ENCODE results near the gene MAP6D1.
A peak's percentile ranks its signal among the peaks of the same experiment; 100 is the strongest.

Gene MAP6D1

DNA sequence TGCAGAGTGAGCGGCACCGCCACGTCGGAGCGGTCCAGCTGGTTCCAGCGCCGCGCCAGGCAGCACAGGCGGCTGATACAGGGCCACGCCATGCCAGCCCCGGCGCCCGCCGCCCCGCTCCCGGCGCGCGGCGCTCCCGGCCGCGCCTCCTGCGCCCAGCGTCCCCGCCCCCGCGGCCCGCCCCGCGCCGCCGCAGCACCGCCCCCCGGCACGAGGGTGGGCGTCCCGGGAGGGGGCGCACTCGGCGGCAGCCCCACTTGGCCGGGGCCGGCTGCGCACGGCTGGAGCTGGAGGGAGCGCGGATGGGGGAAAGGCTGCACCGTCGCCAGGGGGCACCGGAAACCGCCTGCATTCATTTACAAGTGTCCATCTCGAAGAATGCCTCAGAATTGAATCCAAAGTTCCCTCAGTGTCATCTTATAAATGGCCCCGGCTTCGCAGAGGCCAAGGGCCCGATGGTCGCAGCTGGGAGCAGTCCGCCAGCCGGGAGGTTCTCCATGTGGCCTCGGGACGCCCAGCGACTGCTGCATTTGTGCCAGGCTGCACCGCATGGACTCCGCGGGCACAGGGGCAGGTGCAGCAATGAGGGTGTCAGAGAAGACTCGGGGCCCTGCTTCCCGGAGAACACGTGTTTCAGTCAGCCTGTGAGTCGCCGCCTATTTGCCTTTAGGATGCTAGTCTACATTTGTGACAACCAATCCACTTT is at the start of gene MAP6D1:
Gene MAP6D1, minus strand, starts transcription at position 122 of the 706 bp plus-strand sequence. Its CDS starts 30 bp downstream, at position 92.
- DNase-seq (ENCODE audit: low read depth) = peak; percentile 34

DNA sequence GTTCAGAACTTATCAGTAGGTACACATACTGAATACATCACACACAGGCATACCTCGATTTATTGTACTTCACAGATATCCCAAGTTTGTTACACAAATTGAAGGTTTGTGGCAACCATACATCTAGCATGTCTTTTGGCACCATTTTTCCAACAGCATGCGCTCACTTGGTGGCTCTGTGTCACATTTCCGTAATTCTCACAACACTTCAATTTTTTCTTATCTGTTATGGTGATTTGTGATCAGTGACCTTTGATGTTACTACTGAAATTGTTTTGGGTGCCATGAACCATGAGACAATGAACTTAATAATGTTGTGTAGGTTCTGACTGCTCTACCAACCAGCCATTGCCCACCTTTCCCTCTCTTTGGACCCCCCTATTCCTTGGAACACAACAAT is 48.5 kb upstream of the MAP6D1 start:
- no peak for DNase-seq (ENCODE audit: low read depth)

DNA sequence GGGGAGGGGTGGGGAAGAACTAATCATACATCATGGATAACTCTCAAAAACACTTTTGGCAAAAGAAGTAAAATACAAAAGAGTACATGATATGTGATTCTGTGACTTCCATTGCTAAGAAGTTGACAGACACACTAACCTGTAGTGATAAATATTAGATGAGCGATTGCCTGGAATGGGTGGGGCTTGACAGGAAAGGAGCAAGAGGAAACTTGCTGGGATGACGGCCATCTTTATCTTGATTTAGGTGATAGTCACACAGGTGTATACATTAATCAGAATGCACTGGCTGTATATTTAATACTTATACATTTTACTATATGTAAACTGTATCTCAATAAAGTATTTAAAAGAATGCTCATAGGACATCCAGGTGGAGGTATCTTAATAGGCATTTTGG is 46.2 kb upstream of the MAP6D1 start:
- DNase-seq (ENCODE audit: low read depth) = no peak

DNA sequence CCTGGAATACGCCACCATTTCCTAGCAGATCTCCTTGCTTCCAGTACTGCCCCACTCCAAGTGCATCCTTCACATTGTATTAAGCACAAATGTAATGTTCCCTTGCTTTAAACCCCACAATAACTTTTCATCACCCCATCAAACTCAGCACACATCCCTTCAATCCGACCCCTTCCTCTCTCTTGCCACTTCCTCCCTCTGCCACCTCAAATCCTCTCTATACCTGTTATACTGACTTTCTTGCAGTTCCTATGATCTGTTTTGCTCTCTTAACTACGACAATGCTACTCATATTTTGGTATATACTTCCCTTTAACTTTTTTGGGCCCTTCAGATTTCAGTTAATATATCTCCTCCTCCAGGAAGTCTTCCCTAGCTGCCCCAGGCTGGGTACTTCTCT is 45.2 kb upstream of the MAP6D1 start:
- no peak for DNase-seq (ENCODE audit: low read depth)

DNA sequence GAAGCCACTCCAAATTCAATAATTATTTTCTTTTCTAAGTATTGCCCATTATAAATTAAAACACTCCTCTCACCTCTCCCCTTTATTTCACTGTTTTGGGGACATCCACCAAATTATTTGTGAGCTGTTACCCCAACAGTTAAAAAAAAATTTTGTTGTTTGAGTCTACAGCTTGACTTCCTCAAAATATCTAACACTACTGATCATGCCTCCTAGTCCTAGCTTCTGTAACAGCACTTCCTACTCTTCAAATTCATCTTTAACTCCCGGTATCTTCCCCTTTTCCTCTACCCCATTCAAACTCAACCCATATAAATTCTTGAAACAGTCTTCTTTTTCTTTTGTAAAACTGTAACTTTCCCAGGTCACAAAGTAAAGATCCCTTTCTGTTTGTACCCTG is 43.4 kb upstream of the MAP6D1 start:
- DNase-seq (ENCODE audit: low read depth) = no peak

DNA sequence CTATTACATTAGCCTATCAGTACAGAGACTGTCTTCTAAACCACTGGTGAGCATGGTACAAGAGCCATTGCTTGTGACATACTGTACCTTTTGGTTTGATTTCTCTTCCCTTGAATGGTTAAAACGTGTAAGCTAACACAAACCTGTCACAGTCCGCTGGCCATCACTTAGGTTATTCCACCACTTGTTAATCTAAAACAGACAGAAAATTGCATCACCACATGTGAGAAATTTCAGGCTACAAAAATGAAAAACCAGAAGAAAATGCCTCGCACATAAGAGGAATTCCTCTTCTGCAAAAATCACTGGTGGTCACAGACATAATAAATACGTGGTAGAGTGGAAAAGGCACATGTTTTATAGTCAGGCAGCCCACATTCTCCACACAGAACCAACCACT is 37.2 kb upstream of the MAP6D1 start:
- DNase-seq (ENCODE audit: low read depth) = peak; percentile 13

DNA sequence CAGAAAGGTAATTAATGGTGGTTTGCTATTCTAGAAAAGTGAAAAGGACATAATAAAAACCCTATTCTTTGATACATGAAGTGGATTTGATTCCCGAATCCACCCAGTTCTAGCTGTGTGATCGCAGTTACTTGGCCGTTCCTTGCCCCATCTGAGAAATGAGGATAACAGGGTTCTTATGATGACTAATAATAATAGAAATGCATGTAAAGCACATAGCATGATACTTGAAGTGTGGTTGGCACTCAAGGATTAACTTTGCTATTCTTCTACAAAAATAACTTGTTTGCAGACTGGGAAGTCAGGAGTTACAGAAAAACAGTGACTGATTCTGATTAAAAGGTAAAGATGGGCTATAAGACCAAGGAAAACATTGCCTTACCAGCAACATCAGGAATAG is 32.5 kb upstream of the MAP6D1 start:
- DNase-seq (ENCODE audit: low read depth) = no peak

DNA sequence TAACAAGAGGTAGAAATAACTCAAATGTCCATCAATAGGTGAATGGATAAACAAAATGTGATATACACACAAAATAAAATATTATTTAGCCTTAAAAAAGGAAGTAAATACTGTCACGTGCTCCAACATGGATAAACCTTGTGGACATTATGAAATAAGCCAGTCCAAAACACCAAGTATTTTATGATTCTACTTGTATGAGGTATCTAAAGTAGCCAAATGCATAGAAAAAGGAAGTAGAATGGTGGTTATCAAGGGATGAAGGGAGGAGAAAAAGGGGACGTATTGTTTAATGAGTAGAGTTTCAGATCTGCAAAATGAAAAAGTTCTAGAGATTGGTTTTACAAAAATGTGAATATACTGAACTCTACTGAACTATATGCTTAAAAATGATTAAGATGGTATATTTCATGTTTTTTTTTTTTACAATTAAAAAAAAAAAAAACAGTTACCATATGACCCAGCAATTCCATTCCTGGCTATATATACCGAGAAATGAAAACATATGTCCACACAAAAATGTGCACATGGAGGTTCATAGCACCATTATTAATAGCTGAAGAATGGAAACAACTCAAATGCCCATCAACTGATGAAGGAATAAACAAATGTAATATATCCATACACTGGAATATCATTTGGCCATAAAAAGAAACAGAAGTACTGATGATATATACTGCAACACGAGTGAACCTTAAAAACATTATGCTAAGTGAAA is 29.1 kb upstream of the MAP6D1 start:
- DNase-seq (ENCODE audit: low read depth) = no peak

DNA sequence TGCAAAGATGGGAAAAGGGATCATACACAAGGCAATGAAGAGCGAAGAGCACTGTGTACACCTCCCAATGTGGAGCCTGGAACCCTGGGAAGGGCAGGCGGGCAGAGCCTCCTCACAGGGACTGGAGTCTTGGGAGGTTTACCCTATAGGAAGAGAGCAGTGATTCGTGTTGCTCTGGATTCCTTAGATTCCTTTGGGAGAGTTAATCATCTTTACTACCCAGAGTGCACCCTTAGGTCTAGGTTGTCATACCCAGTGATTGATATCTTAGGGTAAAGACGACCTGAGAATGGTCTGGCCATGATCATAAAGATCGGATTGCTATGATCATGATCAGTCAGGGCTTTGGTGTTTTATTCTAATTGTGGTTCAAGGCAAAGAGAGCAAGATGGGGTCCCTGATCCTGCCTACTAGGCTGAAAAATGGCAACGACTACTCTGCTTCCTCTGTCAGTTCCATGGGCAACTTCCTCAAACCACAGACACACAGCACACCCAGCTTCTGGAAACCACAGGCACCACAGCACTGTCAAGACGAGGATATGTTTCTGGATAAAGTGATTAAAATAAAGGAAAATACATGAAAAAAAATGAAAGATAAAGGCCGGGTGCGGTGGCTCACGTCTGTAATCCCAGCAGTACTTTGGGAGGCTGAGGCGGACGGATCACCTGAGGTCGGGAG is 20.4 kb upstream of the MAP6D1 start:
- DNase-seq (ENCODE audit: low read depth) = no peak

DNA sequence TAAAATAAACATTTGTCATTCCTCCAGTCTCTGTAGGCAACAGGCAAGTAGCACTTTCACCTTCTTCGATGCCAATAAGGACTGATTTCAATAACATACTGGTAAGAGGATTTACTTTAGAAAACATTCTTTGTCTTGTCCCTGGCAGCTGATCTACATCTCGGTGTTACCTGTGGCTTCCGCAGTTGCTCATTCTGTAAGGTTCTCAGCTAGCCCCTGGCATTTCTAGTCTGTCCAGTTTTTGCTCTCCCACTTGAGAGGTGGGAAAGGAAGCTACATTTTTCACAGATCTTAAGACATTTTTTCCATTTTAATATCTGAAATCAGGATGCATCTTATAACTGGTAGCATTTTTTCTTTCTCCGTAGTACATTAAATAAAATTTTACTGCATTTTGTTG is 19.7 kb upstream of the MAP6D1 start:
- DNase-seq (ENCODE audit: low read depth) = no peak

DNA sequence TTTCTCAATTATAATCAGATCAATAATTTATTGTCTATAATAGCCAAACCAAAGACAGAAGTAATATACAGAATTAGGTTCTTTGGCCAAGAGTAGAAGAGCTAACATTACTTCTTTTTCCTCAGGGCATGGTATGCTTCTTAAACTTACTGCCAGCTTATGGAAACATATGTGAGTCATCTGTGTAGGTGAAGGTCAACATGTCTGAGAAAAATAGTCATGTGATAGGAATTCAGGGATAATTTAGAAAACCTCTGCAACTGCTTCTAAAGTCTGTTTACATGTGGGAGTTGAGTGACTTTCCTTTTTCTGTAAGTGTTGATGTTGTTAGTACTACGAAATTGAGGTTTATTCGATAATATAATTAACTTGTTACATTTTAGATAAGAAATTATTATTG is 19.2 kb upstream of the MAP6D1 start:
- peak; percentile 79 for DNase-seq (ENCODE audit: low read depth)

DNA sequence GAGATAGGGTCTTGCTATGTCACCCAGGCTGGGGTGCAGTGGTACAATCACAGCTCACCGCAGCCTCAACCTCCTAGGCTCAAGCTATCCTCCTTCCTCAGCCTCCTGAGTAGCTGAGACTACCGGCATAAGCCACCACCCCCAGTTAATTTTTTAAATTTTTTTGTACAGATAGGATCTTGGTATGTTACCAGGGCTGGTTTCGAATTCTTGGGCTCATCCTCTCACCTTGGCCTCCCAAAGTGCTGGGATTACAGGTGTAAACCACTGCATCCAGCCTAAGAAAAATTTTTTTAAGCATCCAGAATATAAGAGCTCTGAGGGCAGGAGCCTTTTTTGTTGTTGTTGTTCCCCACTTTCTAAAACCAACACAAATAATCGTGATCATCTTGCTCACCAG is 14.4 kb upstream of the MAP6D1 start:
- no peak for DNase-seq (ENCODE audit: low read depth)

DNA sequence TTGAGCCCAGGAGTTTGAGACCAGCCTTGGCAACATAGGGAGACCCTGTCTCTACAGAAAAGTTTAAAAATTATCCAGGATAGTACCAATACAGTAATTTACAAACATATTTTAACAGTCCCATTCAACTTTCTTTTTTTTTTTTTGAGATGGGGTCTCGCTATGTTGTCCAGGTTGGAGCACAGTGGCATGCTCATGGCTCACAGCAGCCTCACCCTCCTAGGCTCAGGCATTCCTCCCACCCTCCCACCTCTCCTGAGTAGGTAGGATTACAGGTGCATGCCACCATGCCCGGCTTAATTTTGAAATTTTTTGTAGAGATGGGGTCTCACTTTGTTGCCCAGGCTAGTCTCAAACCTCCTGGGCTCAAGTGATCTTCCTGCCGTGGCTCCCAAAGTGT is 12.5 kb upstream of the MAP6D1 start:
- no peak for DNase-seq (ENCODE audit: low read depth)

DNA sequence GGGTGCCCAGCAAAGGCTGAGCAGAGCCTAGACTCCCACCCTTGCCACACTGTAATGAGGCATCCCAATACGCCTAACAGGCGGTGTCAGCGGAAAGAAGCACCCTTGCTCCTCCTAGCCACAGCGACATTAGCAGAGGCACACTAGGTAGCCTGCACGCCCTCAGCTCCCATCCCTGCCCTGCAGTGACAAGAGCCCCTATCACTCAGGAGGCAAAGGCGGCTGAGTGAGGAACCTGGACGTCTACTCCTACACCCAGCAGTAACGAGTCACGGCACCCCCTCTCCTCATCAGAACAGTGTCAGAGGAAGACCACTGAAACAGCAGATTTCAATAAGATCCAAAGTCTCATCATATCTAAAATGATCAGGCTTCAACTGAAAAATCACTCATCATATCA is 12.0 kb upstream of the MAP6D1 start:
- no peak for DNase-seq (ENCODE audit: low read depth)

DNA sequence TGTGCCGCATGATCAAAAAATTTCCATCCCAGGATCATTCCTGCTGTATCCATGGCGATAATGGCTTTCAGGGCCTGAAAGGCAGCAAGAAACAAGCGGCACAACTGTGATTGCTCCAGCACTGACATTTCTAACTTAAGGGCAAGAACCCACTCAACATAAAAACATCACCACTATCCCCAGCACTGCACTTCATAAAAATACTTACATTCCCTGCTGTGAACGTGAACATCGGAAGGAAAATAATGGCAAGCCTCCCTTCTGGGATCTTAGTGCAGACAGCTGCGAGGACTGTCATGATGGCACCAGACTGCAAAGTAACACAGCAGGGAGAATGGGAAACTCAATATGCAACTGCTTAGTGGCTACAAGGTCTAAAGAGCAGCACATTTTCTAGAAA is 8.1 kb upstream of the MAP6D1 start:
- no peak for DNase-seq (ENCODE audit: low read depth)

DNA sequence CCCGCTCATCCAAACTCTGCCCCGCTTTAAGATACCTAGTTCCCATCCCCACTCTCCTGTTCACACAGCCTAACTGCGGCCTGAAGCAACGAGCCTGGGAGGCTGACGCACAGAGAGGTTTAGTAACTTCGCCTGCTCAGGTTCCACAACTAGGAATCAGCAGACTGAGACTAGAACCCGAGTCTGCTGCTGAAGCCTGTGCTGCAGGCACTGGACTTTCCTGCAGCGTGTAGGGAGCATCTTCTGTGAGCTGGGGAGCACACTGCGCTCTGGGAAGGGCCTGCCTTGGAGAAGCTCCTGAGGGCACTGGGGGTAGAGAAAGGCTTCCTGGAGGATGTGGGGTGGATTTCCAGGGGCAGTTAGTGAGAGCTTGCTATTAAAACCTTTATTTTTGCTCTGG is 4.8 kb upstream of the MAP6D1 start:
- DNase-seq (ENCODE audit: low read depth) = no peak

DNA sequence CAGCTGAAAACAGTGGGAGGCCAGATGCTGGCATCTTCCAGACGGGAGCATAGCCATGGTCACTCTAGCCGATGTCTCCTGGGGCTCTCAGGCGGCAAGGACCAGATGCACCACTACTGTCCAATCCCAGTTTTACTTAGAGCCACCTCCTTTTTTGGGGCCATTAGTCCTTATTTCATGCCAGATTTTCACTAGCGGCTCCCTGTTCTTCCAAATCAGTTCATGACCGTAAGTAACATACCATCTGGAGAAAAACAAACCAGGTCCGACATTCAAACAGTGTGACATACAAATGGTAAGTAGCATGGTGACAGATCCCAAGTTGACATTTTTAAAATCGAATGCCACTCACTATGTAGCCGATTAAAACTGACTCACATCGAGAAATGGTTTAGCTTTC is 4.1 kb upstream of the MAP6D1 start:
- DNase-seq (ENCODE audit: low read depth) = no peak

DNA sequence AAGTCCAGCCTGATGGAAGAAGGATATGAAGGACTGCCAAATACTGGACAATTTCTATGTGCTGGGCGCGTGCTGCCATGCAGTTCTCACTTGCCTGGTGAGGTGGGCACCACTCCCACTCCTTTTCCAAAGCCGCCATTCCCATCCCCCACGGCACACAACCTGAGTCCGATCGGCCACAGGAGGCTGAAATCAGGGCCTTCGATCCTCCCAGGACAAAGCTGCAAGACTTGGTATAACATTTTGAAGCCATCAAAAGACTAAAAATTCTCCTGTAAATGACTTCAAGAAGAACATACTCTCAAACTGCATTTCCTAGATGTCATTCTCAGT is 3.1 kb upstream of the MAP6D1 start:
- no peak for DNase-seq (ENCODE audit: low read depth)

DNA sequence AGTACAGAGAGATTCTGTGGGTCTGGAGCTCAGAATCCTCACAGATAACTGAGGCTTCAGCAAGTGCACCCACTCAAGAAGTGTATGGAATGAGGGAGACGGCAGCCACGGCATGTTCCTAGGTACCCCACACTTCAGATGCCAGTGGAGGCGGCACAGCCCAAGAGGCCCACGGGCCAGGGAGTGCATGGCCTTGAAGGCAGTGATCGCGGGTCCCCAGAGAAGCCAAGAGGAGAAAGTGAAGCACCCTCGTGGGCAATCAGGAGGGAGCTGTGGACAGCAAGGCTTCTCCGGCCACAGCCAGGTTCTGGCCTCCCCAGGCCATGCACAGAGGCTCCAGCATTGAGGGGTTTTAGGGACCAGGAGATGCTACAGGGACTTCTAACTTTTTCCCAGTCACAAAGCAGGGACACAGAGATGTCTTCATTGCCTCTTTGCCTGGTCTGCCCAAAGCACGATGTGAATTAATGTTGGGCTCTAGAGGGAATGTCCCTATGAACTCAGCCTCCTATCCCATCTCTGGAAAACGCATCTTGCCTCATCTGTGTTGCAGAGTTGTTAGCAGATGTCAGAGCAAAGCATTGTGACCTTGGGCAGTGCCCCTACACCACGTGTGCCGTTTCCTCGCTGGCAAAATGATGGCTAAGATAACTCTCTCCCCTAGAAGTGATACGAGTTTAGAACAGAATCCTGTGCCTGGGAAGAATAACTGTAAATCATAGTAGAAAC is 2.6 kb upstream of the MAP6D1 start:
- DNase-seq (ENCODE audit: low read depth) = no peak

DNA sequence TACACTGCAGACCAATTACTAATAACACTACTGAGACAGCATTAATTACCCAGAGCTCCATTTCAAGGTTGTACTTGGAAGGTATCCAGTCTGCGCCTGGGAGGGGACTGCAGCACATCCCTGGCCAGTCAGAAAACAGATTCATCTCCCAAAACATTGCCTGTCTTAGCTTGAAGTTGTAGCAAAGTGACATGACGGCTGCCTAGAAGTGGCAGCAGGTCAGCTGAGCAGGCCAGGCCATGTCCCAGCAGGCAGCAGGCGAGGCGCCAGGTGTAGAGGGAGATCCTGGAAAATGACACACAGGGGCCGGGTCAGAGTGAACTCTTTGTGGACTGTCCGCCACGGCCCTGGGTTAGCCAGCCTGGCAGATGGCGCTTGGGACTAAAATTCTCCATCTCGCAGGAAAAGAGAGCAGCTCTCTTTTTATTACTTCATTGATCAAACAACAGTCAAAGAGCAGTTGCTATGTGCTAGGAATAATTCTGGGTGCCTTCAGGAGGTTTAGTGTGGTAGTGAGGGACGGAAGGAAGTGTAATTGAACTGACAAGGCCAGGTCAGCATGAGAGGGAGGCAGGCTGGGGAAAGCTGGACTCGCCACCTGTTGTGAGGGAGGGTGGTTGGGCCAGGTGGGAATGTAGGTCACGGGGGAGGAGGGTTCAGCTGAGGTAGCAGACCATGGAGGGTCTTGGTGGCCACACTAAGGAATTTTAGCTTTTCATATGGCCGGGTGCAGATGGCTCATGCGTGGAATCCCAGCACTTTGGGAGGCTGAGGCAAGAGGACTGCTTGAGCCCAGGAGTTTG is 1.3 kb upstream of the MAP6D1 start:
- DNase-seq (ENCODE audit: low read depth) = no peak

DNA sequence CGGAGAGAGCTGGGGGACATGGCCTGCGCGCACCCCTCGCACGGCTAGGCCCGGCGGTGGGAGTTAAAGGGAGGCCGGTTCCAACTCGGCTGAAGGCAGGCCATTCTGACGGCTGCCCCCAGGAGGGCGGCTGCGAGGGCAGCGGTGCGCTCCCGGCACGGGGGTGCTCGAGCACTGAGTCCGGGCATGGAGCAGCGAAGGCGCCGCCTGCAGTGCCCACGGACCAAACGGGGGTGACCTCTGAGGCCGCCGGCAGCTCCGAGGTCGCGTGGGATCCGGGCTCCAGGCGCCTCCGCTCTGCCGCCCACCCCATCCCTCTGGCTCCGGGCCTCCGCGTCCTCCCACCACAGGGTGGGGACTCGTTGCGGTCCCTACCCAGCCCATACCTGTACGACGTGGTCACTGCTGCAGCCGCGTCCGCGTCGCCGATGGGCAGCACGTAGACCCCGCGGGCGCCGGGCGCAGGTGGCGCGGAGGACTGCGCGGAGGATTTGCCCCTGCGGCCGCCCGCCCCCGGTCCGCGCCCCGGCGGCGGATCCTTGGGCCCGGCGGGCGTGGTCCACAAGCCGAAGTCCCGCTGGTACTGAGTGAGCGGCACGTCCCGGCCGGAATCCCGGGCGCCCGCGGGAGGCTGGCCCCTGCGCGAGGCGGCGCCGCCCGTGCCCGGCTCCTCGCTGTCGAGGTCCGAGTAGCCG is 469 bp downstream of the MAP6D1 start:
- DNase-seq (ENCODE audit: low read depth) = no peak

Measured in fibroblast of gingiva (primary cell).